ENCODE measurements around the gene OR5B12.
"Not testable (repeated sequence)": the region's sequence is repeated elsewhere in the genome, so short reads cannot be mapped to it uniquely, and the experiment has no call there.

OR5B12 gene

GRCh38 chr11:58433638-58434203 is 8.3 kb downstream of the OR5B12 start:
- in situ Hi-C loops (cut with MboI; ENCODE audit: low sequenced_read_pairs, unreplicated experiment) = no loop called here
- TF ChIP-seq CTCF (IDR thresholded peaks at IDR 0.05; ENCODE audit: borderline replicate concordance, control extremely low read depth, extremely low read depth, insufficient read depth, missing control alignments) = no peak
- no peak for DNase-seq (ENCODE audit: low spot score)

GRCh38 chr11:58429273-58429672 is 12.8 kb downstream of the OR5B12 start:
- no peak for TF ChIP-seq CTCF (IDR thresholded peaks at IDR 0.05; ENCODE audit: borderline replicate concordance, control extremely low read depth, extremely low read depth, insufficient read depth, missing control alignments)
- DNase-seq (ENCODE audit: low spot score) = no peak
- in situ Hi-C loops (cut with MboI; ENCODE audit: low sequenced_read_pairs, unreplicated experiment) = no loop called here

- no peak for TF ChIP-seq CTCF (IDR thresholded peaks at IDR 0.05; ENCODE audit: borderline replicate concordance, control extremely low read depth, extremely low read depth, insufficient read depth, missing control alignments)
- in situ Hi-C loops (cut with MboI; ENCODE audit: low sequenced_read_pairs, unreplicated experiment) = no loop called here
- DNase-seq (ENCODE audit: low spot score) = no peak
Measured at GRCh38 chr11:58428021-58428420, 14.0 kb downstream of the OR5B12 start, which contains the start of gene OR5B2. TSS of gene OR5B2 (minus strand) at chr11:58428121. CDS start at chr11:58423261, 4,860 bp downstream.

GRCh38 chr11:58406774-58407173 is 35.3 kb downstream of the OR5B12 start, which contains the start of gene OR5B3:
TSS of gene OR5B3 (minus strand) at chr11:58406874. CDS start at chr11:58403409, 3,465 bp downstream.
- no peak for TF ChIP-seq CTCF (IDR thresholded peaks at IDR 0.05; ENCODE audit: borderline replicate concordance, control extremely low read depth, extremely low read depth, insufficient read depth, missing control alignments)
- DNase-seq (ENCODE audit: low spot score) = no peak
- in situ Hi-C loops (cut with MboI; ENCODE audit: low sequenced_read_pairs, unreplicated experiment) = no loop called here

- in situ Hi-C loops (cut with MboI; ENCODE audit: low sequenced_read_pairs, unreplicated experiment) = not testable (repeated sequence)
Measured at GRCh38 chr11:58399622-58400021, 42.4 kb downstream of the OR5B12 start.

GRCh38 chr11:58395581-58395980 is 46.5 kb downstream of the OR5B12 start:
- in situ Hi-C loops (cut with MboI; ENCODE audit: low sequenced_read_pairs, unreplicated experiment) = no loop called here
- no peak for TF ChIP-seq CTCF (IDR thresholded peaks at IDR 0.05; ENCODE audit: borderline replicate concordance, control extremely low read depth, extremely low read depth, insufficient read depth, missing control alignments)
- DNase-seq (ENCODE audit: low spot score) = no peak

More at GRCh38 chr11:58399622-58400021, 42.4 kb downstream of the OR5B12 start:
- not testable (repeated sequence) for DNase-seq (ENCODE audit: low spot score)

GRCh38 chr11:58394195-58394594 is 47.8 kb downstream of the OR5B12 start:
- TF ChIP-seq CTCF (IDR thresholded peaks at IDR 0.05; ENCODE audit: borderline replicate concordance, control extremely low read depth, extremely low read depth, insufficient read depth, missing control alignments) = no peak
- no peak for DNase-seq (ENCODE audit: low spot score)
- in situ Hi-C loops (cut with MboI; ENCODE audit: low sequenced_read_pairs, unreplicated experiment) = no loop called here
